Skeletal muscle tissue (tissue), 4 donors: Measurements from ENCODE around the gene MAP3K13. TPM values are rescaled to one million over a fixed set of nuclear protein-coding genes. Genes with fewer than 3 reads are reported as not detected.

Source experiments
- H3K27ac ChIP-seq: one replicate; pipeline ENCODE4 v1.7.0; 2013; ENCODE audit warnings: mild to moderate bottlenecking, low read depth, low read length, inconsistent platforms
- H3K27me3 ChIP-seq, 3 donors: one replicate each; pipeline ENCODE4 v1.7.0; 2013; ENCODE audit warnings: low read length in 3 of 3; ENCODE audit not compliant: control insufficient read depth in 3 of 3, insufficient read depth in 3 of 3
- H3K36me3 ChIP-seq, 3 donors: one replicate each; pipeline ENCODE4 v1.7.0; 2013; ENCODE audit warnings: low read length in 3 of 3; ENCODE audit not compliant: control insufficient read depth in 3 of 3, insufficient read depth in 3 of 3
- H3K4me1 ChIP-seq, 3 donors: one replicate each; pipeline ENCODE4 v1.7.0; 2013; ENCODE audit warnings: low read length in 3 of 3, mild to moderate bottlenecking in 3 of 3; ENCODE audit not compliant: control insufficient read depth in 3 of 3, insufficient read depth in 3 of 3
- H3K4me3 ChIP-seq, 3 donors: one replicate each; pipeline ENCODE4 v1.7.0; 2013; ENCODE audit warnings: low read length in 3 of 3
- H3K9ac ChIP-seq, 3 donors: one replicate each; pipeline ENCODE4 v1.7.0; 2013; ENCODE audit warnings: low read length in 3 of 3, mild to moderate bottlenecking in 3 of 3, moderate library complexity in 2 of 3, low read depth in 1 of 3
- H3K9me3 ChIP-seq, 3 donors: one replicate each; pipeline ENCODE4 v1.7.0; 2013; ENCODE audit warnings: low read length in 3 of 3; ENCODE audit not compliant: control insufficient read depth in 3 of 3
- total RNA-seq: library from RNA; depleted of rRNA; stranded (reverse); fragments of >200 nt; gene quantifications from one replicate; pipeline ENCODE4 v1.2.3, GENCODE V29; 2014
- donor health status: Osteomylitis.

Gene MAP3K13
- total RNA-seq, 1 donor from 2014 or later, result 9.9 TPM

DNA sequence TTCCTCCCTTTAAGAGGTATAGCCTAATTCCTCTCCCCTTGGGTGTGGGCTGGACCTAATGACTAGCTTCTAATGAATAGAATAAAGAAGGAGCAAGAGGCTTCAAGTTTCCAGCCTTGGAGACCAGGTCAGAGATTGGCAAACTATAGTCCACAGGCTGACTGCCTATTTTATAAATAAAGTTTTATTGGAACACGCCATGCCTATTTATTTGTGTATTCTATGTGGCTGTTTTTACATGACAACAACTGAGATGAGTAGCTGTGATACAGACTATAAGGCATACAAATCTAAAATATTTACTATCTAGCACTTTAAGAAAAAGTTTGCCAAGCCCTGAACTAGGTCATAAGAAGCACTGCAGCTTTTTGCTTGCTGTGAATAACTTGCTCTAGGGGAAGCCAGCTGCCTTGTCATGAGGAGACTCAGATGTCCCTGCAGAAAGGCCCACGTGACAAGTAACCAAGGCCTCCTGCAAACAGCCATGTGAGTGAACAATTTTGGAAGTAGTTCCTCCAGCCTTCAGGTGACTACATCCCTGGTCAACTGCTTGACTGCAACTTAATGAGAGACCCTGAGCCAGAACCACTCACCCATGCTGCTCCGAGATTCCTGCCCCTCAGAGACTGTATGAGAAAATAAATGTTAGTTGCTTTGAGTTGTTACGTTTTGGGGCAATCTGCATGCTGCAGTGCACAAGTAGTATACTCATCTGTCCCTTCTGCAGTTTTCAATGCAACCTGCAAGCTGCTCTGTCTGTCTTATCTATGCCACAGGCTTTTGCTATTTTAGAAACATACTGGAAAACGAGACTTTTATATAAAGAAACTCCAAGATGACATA, 21.1 kb upstream of the MAP3K13 start:
- no peaks in the 10 kb centered on the region for H3K36me3 ChIP-seq
- H3K27ac ChIP-seq, result no peak overlapping the region
- no peaks in the 10 kb centered on the region for H3K27me3 ChIP-seq
- H3K9me3 ChIP-seq, result no peaks in the 10 kb centered on the region
- no peak overlapping the region for H3K4me3 ChIP-seq
- H3K9ac ChIP-seq, result no peak overlapping the region
- no peaks in the 10 kb centered on the region for H3K4me1 ChIP-seq

- H3K27me3 ChIP-seq, result no peaks in the 10 kb centered on the region
- no peak overlapping the region for H3K9ac ChIP-seq
- H3K4me1 ChIP-seq, result no peaks in the 10 kb centered on the region
- H3K4me3 ChIP-seq, result no peak overlapping the region
- H3K36me3 ChIP-seq, result no peaks in the 10 kb centered on the region
- H3K9me3 ChIP-seq, result no peaks in the 10 kb centered on the region
- no peak overlapping the region for H3K27ac ChIP-seq
Measured at GRCh38 chr3:185342459-185343174, 20.3 kb upstream of the MAP3K13 start.

DNA sequence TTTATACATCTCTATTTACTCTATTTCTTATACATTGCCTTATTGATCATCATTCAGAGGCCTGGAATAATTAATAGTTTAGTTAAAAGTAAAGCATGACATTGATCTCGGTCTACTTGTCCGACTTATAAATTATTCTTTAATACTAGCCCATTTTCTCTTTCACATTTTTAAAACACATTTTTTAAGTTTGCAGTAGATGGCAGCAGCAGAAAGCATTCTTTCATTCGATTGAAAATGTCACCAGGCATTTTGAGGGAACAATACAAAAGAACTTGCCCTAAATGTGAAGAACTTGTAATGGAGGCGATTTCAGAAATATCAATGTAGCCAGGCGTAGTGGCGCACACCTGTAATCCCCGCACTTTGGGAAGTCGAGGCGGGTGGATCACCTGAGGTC, 15.5 kb upstream of the MAP3K13 start:
- H3K9me3 ChIP-seq, result no peaks in the 10 kb centered on the region
- H3K4me3 ChIP-seq, result no peak overlapping the region
- H3K9ac ChIP-seq, result no peak overlapping the region
- no peaks in the 10 kb centered on the region for H3K27me3 ChIP-seq
- H3K36me3 ChIP-seq, result no peaks in the 10 kb centered on the region
- H3K4me1 ChIP-seq, result no peaks in the 10 kb centered on the region
- H3K27ac ChIP-seq, result no peak overlapping the region

DNA sequence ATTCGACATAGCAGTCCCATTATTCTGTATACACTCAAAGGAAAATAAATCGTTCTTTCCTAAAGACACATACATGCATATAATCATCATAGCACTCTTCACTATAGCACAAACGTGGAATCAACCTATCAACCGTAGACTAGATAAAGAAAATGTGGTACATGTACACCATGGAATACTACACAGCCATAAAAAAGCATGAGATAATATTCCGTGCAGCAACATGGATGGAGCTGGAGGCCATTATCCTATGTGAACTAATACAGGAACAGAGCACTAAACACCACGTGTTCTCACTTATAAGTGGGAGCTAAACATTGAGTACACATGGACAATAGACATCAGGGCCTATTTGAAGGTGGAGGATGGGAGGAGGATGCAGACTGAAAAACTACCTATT, 12.1 kb upstream of the MAP3K13 start:
- no peaks in the 10 kb centered on the region for H3K9me3 ChIP-seq
- H3K27ac ChIP-seq, result no peak overlapping the region
- no peak overlapping the region for H3K9ac ChIP-seq
- no peak overlapping the region for H3K4me3 ChIP-seq
- H3K36me3 ChIP-seq, result no peaks in the 10 kb centered on the region
- no peaks in the 10 kb centered on the region for H3K27me3 ChIP-seq
- H3K4me1 ChIP-seq, result no peaks in the 10 kb centered on the region

- no peak overlapping the region for H3K27ac ChIP-seq
- H3K27me3 ChIP-seq, result no peaks in the 10 kb centered on the region
- H3K36me3 ChIP-seq, result no peaks in the 10 kb centered on the region
- H3K4me3 ChIP-seq, result no peak overlapping the region
- no peak overlapping the region for H3K9ac ChIP-seq
- H3K4me1 ChIP-seq, result no peaks in the 10 kb centered on the region
- H3K9me3 ChIP-seq, result no peaks in the 10 kb centered on the region
Measured at GRCh38 chr3:185351396-185351795, 11.5 kb upstream of the MAP3K13 start.

DNA sequence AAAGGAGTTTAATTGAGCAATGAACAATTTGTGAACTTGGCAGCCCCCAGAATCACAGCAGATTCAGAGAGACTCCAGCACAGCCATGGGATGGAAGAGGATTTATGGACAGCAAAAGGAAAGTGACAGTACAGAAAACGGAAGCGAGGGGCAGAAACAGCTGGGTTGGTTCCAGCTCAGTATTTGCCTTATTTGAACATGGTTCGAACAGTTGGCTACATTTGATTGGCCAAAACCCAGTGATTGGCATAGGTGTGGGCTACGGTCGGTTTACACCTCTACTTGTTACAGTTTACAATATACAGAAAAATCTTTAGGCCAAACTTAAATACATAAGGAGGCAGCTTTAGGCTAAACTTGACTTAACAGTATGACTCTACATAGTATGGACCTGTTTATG, 9.7 kb upstream of the MAP3K13 start:
- Histone ChIP-seq H3K9me3 (no peaks in the 10 kb centered on the region), H3K27me3 (no peaks in the 10 kb centered on the region), H3K36me3 (no peaks in the 10 kb centered on the region), H3K4me3 (no peak overlapping the region), H3K27ac (no peak overlapping the region), H3K9ac (no peak overlapping the region), H3K4me1 (no peaks in the 10 kb centered on the region)

DNA sequence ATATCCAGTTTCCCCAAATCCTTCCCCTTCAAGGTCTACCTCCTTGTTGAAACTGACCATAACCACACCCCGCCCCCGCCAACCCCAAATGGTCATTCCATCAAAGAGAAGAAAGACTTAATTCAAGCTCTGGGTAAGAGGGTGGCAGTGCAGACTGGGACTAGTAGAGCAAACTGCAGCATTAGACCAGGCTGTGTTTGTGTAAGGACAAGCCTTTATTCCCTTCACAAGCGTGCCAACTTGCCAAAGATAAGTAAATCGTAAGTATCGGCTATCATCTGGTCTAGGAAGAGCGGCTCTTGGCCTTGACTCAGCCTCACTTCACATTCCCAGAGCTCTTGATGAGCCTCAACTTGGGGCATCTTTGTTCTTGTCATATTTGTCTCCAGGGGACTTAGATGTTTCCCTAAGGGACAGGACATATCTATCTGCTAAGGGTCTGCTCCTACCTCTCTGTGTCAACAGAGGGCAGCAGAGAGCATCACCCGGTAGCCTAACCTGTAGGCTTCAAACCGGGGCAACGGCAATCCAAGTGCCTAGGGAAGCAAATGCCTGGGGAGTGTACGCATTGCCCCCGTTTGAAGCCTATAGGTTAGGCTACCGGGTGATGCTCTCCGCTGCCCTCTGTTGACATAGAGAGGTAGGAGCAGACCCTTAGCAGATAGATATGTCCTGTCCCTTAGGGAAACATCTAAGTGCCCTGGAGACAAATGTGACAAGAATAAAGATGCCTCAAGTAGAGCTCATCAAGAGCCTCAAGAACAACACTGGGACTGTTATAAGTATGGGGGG, 8.9 kb upstream of the MAP3K13 start:
- no peaks in the 10 kb centered on the region for H3K9me3 ChIP-seq
- no peaks in the 10 kb centered on the region for H3K27me3 ChIP-seq
- H3K36me3 ChIP-seq, result no peaks in the 10 kb centered on the region
- no peak overlapping the region for H3K4me3 ChIP-seq
- no peaks in the 10 kb centered on the region for H3K4me1 ChIP-seq
- no peak overlapping the region for H3K9ac ChIP-seq
- no peak overlapping the region for H3K27ac ChIP-seq

- Histone ChIP-seq H3K36me3 (no peaks in the 10 kb centered on the region), H3K4me3 (no peak overlapping the region), H3K27me3 (no peaks in the 10 kb centered on the region), H3K4me1 (no peaks in the 10 kb centered on the region), H3K9ac (no peak overlapping the region), H3K9me3 (no peaks in the 10 kb centered on the region), H3K27ac (no peak overlapping the region)
Measured at GRCh38 chr3:185356499-185356898, 6.4 kb upstream of the MAP3K13 start.

DNA sequence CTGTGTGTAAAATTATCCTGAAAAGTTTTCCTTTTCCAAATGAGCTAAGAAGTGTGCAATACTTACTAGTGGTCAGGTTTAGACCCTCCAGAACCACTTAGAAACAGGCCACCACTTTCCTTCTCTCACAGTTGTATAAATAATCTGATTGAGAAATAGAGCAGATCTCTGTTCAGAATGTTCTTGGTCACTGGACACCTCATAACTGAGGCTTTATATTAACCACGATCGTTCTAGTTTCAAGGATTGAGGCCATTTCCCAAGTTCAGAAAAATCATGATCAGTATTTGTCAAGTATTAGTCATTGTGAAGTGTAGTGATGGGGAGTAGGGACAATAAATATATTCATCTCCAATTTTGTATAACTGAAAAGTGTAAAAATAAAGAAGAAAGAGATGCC, 1.0 kb upstream of the MAP3K13 start:
- no peak overlapping the region for H3K27ac ChIP-seq
- H3K27me3 ChIP-seq, result no peaks in the 10 kb centered on the region
- peaks cover 0 to 11% (median 10%) of the 10 kb centered on the region in 3 donors for H3K4me1 ChIP-seq
- H3K9me3 ChIP-seq, result no peaks in the 10 kb centered on the region
- H3K4me3 ChIP-seq, result no peak overlapping the region
- H3K9ac ChIP-seq, result no peak overlapping the region
- H3K36me3 ChIP-seq, result no peaks in the 10 kb centered on the region
